K562 (cell line): ENCODE measurements around the gene ATP2A3. TPM values are rescaled to one million over a fixed set of nuclear protein-coding genes. Genes with fewer than 3 reads are reported as not detected.
A peak's percentile ranks its signal among the peaks of the same experiment; 100 is the strongest.

Experiments used
- ATAC-seq: fragments of 200-7000 bp; cut with Tn5 transposase; 3 replicates; pipeline ENCODE4 v1.9.1; 2020; ENCODE audit warnings: moderate library complexity
- BruUV-seq: library from RNA; stranded (reverse); fragments of 400-500 nt; replicated peaks from 2 replicates; lab custom pipeline; 2021; lab: Mats Ljungman, UMichigan
- CTCF ChIA-PET: fragments of 300-600 bp; formaldehyde crosslinking; extraction: SDS; loops from one replicate; lab custom pipeline; 2021; ENCODE audit warnings: low intra/inter-chr PET ratio; lab: Yijun Ruan, JAX
- POLR2A ChIA-PET: fragments of 300-600, 350-650 bp; sonication (Branson Sonifier 250); formaldehyde crosslinking; extraction: SDS; loops from one replicate; lab custom pipeline; 2021; ENCODE audit warnings: antibody characterized with exemption, inconsistent platforms; lab: Yijun Ruan, JAX
- DNase-seq, 4 experiments: peaks; one replicate each; pipeline versions ENCODE4 v3.0.0 to v3.0.0-alpha.2; 2011 to 2018; ENCODE audit warnings: low spot score in 3 of 4, mixed read lengths in 3 of 4; ENCODE audit errors: extremely low read depth in 1 of 4
- FAIRE-seq: peaks from 2 replicates; lab custom pipeline; 2011; peaks lifted over from hg19 to GRCh38; lab: Jason Lieb, UNC
- H2AFZ ChIP-seq: 2 replicates; pipeline ENCODE4 v1.6.0; 2011; ENCODE audit warnings: low read depth, low read length, control low read depth, inconsistent platforms
- H3K27ac ChIP-seq: fragments of 200-600 bp; 3 replicates; pipeline ENCODE4 v1.8.0; 2011; ENCODE audit warnings: low read depth, mild to moderate bottlenecking, control low read depth, inconsistent platforms, low read length, moderate library complexity, mixed read lengths; ENCODE audit errors: extremely low read depth
- H3K27me3 ChIP-seq, 2 experiments: fragments of 300-600 bp in 1 of 2; 2 replicates in 1 of 2; 3 replicates in 1 of 2; pipeline versions ENCODE4 v1.6.0 to v1.8.0; 2011; ENCODE audit warnings: inconsistent platforms in 2 of 2, low read length in 2 of 2, mild to moderate bottlenecking in 1 of 2, mixed read lengths in 1 of 2, moderate library complexity in 1 of 2; ENCODE audit not compliant: control insufficient read depth in 2 of 2, insufficient read depth in 2 of 2
- H3K36me3 ChIP-seq: fragments of 300-600 bp; 3 replicates; pipeline ENCODE4 v1.8.0; 2011; ENCODE audit warnings: mild to moderate bottlenecking, low read length, inconsistent platforms; ENCODE audit not compliant: control insufficient read depth, insufficient read depth
- H3K4me1 ChIP-seq, 2 experiments: fragments of 200-600 bp in 1 of 2; replicated peaks in 1 of 2; 2 replicates in 1 of 2; 3 replicates in 1 of 2; pipeline versions ENCODE4 v1.5.1 to v1.8.0; 2011; ENCODE audit warnings: inconsistent platforms in 2 of 2, low read length in 2 of 2, mild to moderate bottlenecking in 1 of 2, mixed read lengths in 1 of 2, moderate library complexity in 1 of 2; ENCODE audit not compliant: control insufficient read depth in 2 of 2, insufficient read depth in 2 of 2
- H3K4me2 ChIP-seq: 2 replicates; pipeline ENCODE4 v1.6.1; 2011; ENCODE audit warnings: low read length, control low read depth, inconsistent platforms, mixed read lengths; ENCODE audit not compliant: insufficient read depth
- H3K4me3 ChIP-seq: fragments of 200-600 bp; sonication (generic), shearing (Covaris generic); 2 replicates; pipeline ENCODE4 v1.5.1; 2016; ENCODE audit warnings: control low read depth, inconsistent platforms
- H3K79me2 ChIP-seq: fragments of 200-600 bp; 3 replicates; pipeline ENCODE4 v1.8.0; 2011; ENCODE audit warnings: low read length, inconsistent platforms; ENCODE audit not compliant: control insufficient read depth, insufficient read depth
- H3K9ac ChIP-seq, 2 experiments: 2 replicates each; pipeline versions ENCODE4 v1.6.0 to v1.6.1; 2011; ENCODE audit warnings: low read depth in 2 of 2, low read length in 2 of 2, control low read depth in 1 of 2, inconsistent platforms in 1 of 2, mild to moderate bottlenecking in 1 of 2, mixed read lengths in 1 of 2; ENCODE audit not compliant: insufficient read depth in 1 of 2
- H3K9me1 ChIP-seq: one replicate; pipeline ENCODE4 v1.6.0; 2011; ENCODE audit warnings: inconsistent platforms, mild to moderate bottlenecking, low read length, moderate library complexity; ENCODE audit not compliant: control insufficient read depth, insufficient read depth
- H3K9me3 ChIP-seq: replicated peaks from 2 replicates; pipeline ENCODE4 v1.5.1; 2011; ENCODE audit warnings: low read depth, low read length, inconsistent platforms; ENCODE audit not compliant: control insufficient read depth, insufficient read depth
- H4K20me1 ChIP-seq: replicated peaks from 2 replicates; pipeline ENCODE4 v1.6.1; 2011; ENCODE audit warnings: low read length, inconsistent platforms, mixed read lengths; ENCODE audit not compliant: control insufficient read depth, insufficient read depth
- CREM ChIP-seq: IDR thresholded peaks from 2 replicates; pipeline ENCODE4 v1.6.1; 2014; ENCODE audit warnings: antibody characterized with exemption, low read depth
- MLLT1 ChIP-seq, 2 experiments: fragments of 450-650 bp; IDR thresholded peaks; 2 replicates each; pipeline ENCODE4 v1.6.1; 2016
- POLR2G ChIP-seq: fragments of 200-400 bp; formaldehyde crosslinking; IDR thresholded peaks from 2 replicates; pipeline ENCODE4 v1.6.1; 2017; ENCODE audit warnings: low read depth, mild to moderate bottlenecking, antibody characterized with exemption, low read length, moderate library complexity
- RBFOX2 ChIP-seq: fragments of 200-400 bp; formaldehyde crosslinking; IDR thresholded peaks from 2 replicates; pipeline ENCODE4 v1.6.1; 2017; ENCODE audit warnings: low read depth, mild to moderate bottlenecking, low read length, moderate library complexity
- RBM22 ChIP-seq: fragments of 200-400 bp; formaldehyde crosslinking; IDR thresholded peaks from 2 replicates; pipeline ENCODE4 v1.6.1; 2018; ENCODE audit warnings: low read length, low read depth; ENCODE audit not compliant: poor library complexity, severe bottlenecking
- TOE1 ChIP-seq, 2 experiments: fragments of 450-650 bp in 1 of 2; sonication (generic) in 1 of 2; formaldehyde crosslinking in 1 of 2; IDR thresholded peaks; 2 replicates each; pipeline versions ENCODE4 v1.7.1 to v1.8.0; 2016 to 2022; ENCODE audit warnings: borderline replicate concordance in 2 of 2, mild to moderate bottlenecking in 2 of 2, antibody characterized with exemption in 1 of 2, inconsistent platforms in 1 of 2, low read depth in 1 of 2, missing genetic modification reagents in 1 of 2, moderate library complexity in 1 of 2
- ZEB2 ChIP-seq: fragments of 450-650 bp; IDR thresholded peaks from 2 replicates; pipeline ENCODE4 v1.6.1; 2016
- ZNF408 ChIP-seq: fragments of 250-450 bp; sonication (Bioruptor Pico); IDR thresholded peaks from 2 replicates; pipeline ENCODE4 v1.4.0; 2020; ENCODE audit warnings: low read depth, mild to moderate bottlenecking, moderate library complexity
- ZNF75A ChIP-seq: fragments of 450-650 bp; formaldehyde crosslinking; IDR thresholded peaks from 2 replicates; pipeline ENCODE4 v1.4.0; 2020; ENCODE audit warnings: mild to moderate bottlenecking
- WGBS: fragments of 100-300 bp; shearing (Covaris generic); methylation state at CpG from one replicate; pipeline ENCODE4 v1.1.6; 2016; ENCODE audit warnings: low coverage, mixed read lengths; ENCODE audit not compliant: insufficient coverage; ENCODE audit errors: missing lambda C conversion rate; 5-methylcytosine and 5-hydroxymethylcytosine counted together
- in situ Hi-C: fragments of 300-500 bp; cut with MboI; formaldehyde crosslinking; loops from 4 replicates; pipeline ENCODE4 v1.15.0; 2018; ENCODE audit warnings: inconsistent platforms, mixed read lengths
- intact Hi-C: fragments of 100-400 bp; cut with micrococcal nuclease; formaldehyde crosslinking; loops from 2 replicates; pipeline ENCODE4 v1.14.2; 2022
- polyA plus RNA-seq, 8 experiments: library from polyadenylated mRNA; depleted of rRNA in 4 of 8; stranded (reverse) in 5 of 8; unstranded in 3 of 8; fragments of >200 nt; fragmentation: Nextera tagmentation in 2 of 8; fragmentation: Illumina TruSeq in 1 of 8; extraction: Ambion mirVana in 2 of 8; extraction: Trizol in 1 of 8; gene quantifications; 2 replicates each; pipeline versions ENCODE4 v1.2.1 to v1.2.3, GENCODE V29; 2011 to 2014; ENCODE audit warnings: inconsistent platforms in 1 of 8, missing spikeins in 1 of 8
- total RNA-seq, 7 experiments: library from RNA; depleted of rRNA in 6 of 7; stranded (reverse); fragments of >200 nt in 6 of 7; fragmentation: Illumina TruSeq in 2 of 7; extraction: Trizol in 2 of 7; gene quantifications; 2 replicates each; pipeline versions ENCODE4 v1.2.1 to v1.2.3, GENCODE V29; 2011 to 2021; ENCODE audit warnings: low replicate concordance in 1 of 7

ATP2A3 gene
- total and polyA plus RNA-seq, 9 of the 15 experiments (the other 6 are each of a cell fraction or from before 2014, with no cell fraction given) = 0.65 to 103 (median 31.3) TPM

- 93% methylated on average over 13 of the region's 23 CpGs for WGBS
- in situ Hi-C loops = no loop called here
- FAIRE-seq = no peak
- Histone ChIP-seq H3K4me3 (no peak overlapping the region), H3K27me3 (no peaks in the 10 kb centered on the region), H2AFZ (no peak overlapping the region), H3K9me1 (no peaks in the 10 kb centered on the region), H3K36me3 (peaks cover 74% of the 10 kb centered on the region; the same call in 2 of the 3 replicates), H4K20me1 (no peaks in the 10 kb centered on the region), H3K4me1 (peaks cover 2 to 32% of the 10 kb centered on the region in 2 experiments; a peak in 3 of 5 replicates), H3K79me2 (no peaks in the 10 kb centered on the region), H3K4me2 (no peak overlapping the region), H3K9me3 (no peaks in the 10 kb centered on the region), H3K9ac (0 out of 4 replicates have a peak overlapping the region, but pooled peaks of 1 of the 2 experiments have one; percentile 20), H3K27ac (no peak overlapping the region)
- no peak for ATAC-seq
- BruUV-seq = no TSS peak
- intact Hi-C loops = no loop called here
- POLR2A ChIA-PET = no interaction called here
- TF ChIP-seq ZNF408 (CRISPR knock-in tag) (no peak), RBFOX2 (peak; percentile 56; the same call in 1 of the 2 replicates), TOE1 (IDR thresholded peaks at IDR 0.05; ENCODE audit: borderline replicate concordance) (no peak), TOE1 (CRISPR knock-in tag; IDR thresholded peaks at IDR 0.05; ENCODE audit: borderline replicate concordance, low read depth) (no peak), ZNF75A (no peak), CREM (no peak), MLLT1 (IDR thresholded peaks at IDR 0.05) (no peak), POLR2G (peak; percentile 81), ZEB2 (no peak), RBM22 (peak; percentile 60)
- TF ChIP-seq, all 486 proteins: peak for 3
- no peak for DNase-seq
- CTCF ChIA-PET = no interaction called here
Measured at GRCh38 chr17:3943240-3943891, 20.9 kb downstream of the ATP2A3 start.
